ENCODE results near the gene OBP2A.

DNA sequence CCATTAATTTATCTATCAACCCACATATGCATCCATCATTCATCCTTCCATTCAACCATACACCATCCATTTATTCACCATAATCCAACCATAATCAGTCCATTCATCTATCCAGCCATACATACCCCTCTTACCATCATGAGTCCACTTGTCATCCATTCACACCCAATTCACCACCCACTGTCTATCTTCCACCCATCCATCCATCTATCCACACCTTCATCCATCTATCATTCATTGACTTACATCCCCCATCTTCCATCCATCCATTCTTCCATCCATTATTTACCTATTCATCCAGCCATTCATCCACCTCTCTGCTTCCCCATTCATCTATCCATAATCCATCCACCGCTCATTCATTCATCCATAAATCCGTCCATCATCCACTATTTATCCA lies 33.4 kb downstream of the OBP2A start:
- TF ChIP-seq POLR2AphosphoS5 (IDR thresholded peaks at IDR 0.05; ENCODE audit: low read length), result no peak
- TF ChIP-seq, protein P1, sequence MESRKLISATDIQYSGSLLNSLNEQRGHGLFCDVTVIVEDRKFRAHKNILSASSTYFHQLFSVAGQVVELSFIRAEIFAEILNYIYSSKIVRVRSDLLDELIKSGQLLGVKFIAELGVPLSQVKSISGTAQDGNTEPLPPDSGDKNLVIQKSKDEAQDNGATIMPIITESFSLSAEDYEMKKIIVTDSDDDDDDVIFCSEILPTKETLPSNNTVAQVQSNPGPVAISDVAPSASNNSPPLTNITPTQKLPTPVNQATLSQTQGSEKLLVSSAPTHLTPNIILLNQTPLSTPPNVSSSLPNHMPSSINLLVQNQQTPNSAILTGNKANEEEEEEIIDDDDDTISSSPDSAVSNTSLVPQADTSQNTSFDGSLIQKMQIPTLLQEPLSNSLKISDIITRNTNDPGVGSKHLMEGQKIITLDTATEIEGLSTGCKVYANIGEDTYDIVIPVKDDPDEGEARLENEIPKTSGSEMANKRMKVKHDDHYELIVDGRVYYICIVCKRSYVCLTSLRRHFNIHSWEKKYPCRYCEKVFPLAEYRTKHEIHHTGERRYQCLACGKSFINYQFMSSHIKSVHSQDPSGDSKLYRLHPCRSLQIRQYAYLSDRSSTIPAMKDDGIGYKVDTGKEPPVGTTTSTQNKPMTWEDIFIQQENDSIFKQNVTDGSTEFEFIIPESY (IDR thresholded peaks at IDR 0.05), result no peak
- TF ChIP-seq, protein P2, sequence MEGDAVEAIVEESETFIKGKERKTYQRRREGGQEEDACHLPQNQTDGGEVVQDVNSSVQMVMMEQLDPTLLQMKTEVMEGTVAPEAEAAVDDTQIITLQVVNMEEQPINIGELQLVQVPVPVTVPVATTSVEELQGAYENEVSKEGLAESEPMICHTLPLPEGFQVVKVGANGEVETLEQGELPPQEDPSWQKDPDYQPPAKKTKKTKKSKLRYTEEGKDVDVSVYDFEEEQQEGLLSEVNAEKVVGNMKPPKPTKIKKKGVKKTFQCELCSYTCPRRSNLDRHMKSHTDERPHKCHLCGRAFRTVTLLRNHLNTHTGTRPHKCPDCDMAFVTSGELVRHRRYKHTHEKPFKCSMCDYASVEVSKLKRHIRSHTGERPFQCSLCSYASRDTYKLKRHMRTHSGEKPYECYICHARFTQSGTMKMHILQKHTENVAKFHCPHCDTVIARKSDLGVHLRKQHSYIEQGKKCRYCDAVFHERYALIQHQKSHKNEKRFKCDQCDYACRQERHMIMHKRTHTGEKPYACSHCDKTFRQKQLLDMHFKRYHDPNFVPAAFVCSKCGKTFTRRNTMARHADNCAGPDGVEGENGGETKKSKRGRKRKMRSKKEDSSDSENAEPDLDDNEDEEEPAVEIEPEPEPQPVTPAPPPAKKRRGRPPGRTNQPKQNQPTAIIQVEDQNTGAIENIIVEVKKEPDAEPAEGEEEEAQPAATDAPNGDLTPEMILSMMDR (IDR thresholded peaks at IDR 0.05 in 2 of 3, conservative IDR thresholded peaks at IDR 0.05 in 1 of 3; ENCODE audit: control insufficient read depth in 2 of 3, extremely low read depth in 1 of 3, insufficient read depth in 1 of 3, low read depth in 3 of 3, low read length in 3 of 3), result no peak
- TF ChIP-seq, protein P3, sequence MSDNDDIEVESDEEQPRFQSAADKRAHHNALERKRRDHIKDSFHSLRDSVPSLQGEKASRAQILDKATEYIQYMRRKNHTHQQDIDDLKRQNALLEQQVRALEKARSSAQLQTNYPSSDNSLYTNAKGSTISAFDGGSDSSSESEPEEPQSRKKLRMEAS (IDR thresholded peaks at IDR 0.05; ENCODE audit: low read depth, low read length), result no peak
- TF ChIP-seq SPI1 (IDR thresholded peaks at IDR 0.05; ENCODE audit: borderline replicate concordance, insufficient read depth, low read depth, low read length), result no peak
- TF ChIP-seq CREM (IDR thresholded peaks at IDR 0.05; ENCODE audit: low read depth), result no peak
- TF ChIP-seq, protein P4, sequence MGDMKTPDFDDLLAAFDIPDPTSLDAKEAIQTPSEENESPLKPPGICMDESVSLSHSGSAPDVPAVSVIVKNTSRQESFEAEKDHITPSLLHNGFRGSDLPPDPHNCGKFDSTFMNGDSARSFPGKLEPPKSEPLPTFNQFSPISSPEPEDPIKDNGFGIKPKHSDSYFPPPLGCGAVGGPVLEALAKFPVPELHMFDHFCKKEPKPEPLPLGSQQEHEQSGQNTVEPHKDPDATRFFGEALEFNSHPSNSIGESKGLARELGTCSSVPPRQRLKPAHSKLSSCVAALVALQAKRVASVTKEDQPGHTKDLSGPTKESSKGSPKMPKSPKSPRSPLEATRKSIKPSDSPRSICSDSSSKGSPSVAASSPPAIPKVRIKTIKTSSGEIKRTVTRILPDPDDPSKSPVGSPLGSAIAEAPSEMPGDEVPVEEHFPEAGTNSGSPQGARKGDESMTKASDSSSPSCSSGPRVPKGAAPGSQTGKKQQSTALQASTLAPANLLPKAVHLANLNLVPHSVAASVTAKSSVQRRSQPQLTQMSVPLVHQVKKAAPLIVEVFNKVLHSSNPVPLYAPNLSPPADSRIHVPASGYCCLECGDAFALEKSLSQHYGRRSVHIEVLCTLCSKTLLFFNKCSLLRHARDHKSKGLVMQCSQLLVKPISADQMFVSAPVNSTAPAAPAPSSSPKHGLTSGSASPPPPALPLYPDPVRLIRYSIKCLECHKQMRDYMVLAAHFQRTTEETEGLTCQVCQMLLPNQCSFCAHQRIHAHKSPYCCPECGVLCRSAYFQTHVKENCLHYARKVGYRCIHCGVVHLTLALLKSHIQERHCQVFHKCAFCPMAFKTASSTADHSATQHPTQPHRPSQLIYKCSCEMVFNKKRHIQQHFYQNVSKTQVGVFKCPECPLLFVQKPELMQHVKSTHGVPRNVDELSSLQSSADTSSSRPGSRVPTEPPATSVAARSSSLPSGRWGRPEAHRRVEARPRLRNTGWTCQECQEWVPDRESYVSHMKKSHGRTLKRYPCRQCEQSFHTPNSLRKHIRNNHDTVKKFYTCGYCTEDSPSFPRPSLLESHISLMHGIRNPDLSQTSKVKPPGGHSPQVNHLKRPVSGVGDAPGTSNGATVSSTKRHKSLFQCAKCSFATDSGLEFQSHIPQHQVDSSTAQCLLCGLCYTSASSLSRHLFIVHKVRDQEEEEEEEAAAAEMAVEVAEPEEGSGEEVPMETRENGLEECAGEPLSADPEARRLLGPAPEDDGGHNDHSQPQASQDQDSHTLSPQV (IDR thresholded peaks at IDR 0.05), result no peak
- TF ChIP-seq SMAD1 (IDR thresholded peaks at IDR 0.05; ENCODE audit: low read depth, partially characterized antibody), result no peak

Data from GM12878 (cell line).